Endothelial cell of umbilical vein (primary cell): ENCODE data around the gene ZNHIT2.
"Not testable (repeated sequence)": the region's sequence is repeated elsewhere in the genome, so short reads cannot be mapped to it uniquely, and the experiment has no call there.

ENCODE experiments used
- EZH2 ChIP-seq: IDR thresholded peaks from 2 replicates; pipeline ENCODE4 v1.6.1; 2012; ENCODE audit warnings: borderline replicate concordance, low read depth, mild to moderate bottlenecking, moderate library complexity, low read length, inconsistent platforms; ENCODE audit not compliant: severe bottlenecking
- FOS ChIP-seq: IDR thresholded peaks from 2 replicates; pipeline ENCODE4 v1.6.1; 2011; ENCODE audit warnings: mild to moderate bottlenecking, low read length, moderate library complexity, borderline replicate concordance; ENCODE audit not compliant: insufficient read depth
- POLR2A ChIP-seq: IDR thresholded peaks from 2 replicates; pipeline ENCODE4 v1.6.1; 2012; ENCODE audit warnings: low read depth, mild to moderate bottlenecking, control low read depth, low read length
- TF ChIP-seq, protein P1 (sequence below), 2 donors: IDR thresholded peaks; 1 replicate in 1 of 2; 2 replicates in 1 of 2; pipeline ENCODE4 v1.5.1; 2011; ENCODE audit warnings: low read length in 2 of 2, mild to moderate bottlenecking in 2 of 2, moderate library complexity in 2 of 2, control low read depth in 1 of 2, inconsistent platforms in 1 of 2, low read depth in 1 of 2; ENCODE audit not compliant: insufficient read depth in 1 of 2; ENCODE audit errors: extremely low read depth in 1 of 2
- TF ChIP-seq, protein P2 (sequence below): IDR thresholded peaks from 2 replicates; pipeline ENCODE4 v1.6.1; 2011; ENCODE audit not compliant: insufficient read depth, insufficient read length

DNA sequence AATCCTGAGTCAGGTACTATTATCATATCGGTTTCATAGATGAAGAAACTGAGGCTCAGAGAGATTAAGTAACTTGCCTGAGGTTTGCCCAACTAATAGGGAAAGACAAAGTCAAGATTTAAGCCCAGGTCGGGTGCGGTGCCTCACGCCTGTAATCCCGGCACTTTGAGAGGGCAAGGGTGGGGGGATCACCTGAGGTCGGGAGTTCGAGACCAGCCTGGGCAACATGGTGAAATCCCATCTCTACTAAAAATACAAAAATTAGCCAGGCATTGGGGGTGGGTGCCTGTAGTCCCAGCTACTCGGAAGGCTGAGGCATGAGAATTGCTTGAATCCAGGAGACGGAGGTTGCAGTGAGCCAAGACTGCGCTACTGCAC is 32.6 kb upstream of the ZNHIT2 start:
- TF ChIP-seq EZH2, FOS, POLR2A: not testable (repeated sequence)
- TF ChIP-seq, protein P1, sequence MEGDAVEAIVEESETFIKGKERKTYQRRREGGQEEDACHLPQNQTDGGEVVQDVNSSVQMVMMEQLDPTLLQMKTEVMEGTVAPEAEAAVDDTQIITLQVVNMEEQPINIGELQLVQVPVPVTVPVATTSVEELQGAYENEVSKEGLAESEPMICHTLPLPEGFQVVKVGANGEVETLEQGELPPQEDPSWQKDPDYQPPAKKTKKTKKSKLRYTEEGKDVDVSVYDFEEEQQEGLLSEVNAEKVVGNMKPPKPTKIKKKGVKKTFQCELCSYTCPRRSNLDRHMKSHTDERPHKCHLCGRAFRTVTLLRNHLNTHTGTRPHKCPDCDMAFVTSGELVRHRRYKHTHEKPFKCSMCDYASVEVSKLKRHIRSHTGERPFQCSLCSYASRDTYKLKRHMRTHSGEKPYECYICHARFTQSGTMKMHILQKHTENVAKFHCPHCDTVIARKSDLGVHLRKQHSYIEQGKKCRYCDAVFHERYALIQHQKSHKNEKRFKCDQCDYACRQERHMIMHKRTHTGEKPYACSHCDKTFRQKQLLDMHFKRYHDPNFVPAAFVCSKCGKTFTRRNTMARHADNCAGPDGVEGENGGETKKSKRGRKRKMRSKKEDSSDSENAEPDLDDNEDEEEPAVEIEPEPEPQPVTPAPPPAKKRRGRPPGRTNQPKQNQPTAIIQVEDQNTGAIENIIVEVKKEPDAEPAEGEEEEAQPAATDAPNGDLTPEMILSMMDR (IDR thresholded peaks at IDR 0.05; ENCODE audit: extremely low read depth in 1 of 2, insufficient read depth in 1 of 2, low read depth in 1 of 2, low read length in 2 of 2), result not testable (repeated sequence)
- TF ChIP-seq, protein P2, sequence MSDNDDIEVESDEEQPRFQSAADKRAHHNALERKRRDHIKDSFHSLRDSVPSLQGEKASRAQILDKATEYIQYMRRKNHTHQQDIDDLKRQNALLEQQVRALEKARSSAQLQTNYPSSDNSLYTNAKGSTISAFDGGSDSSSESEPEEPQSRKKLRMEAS, result not testable (repeated sequence)
